Epithelial cell of esophagus (primary cell): Measurements from ENCODE around the gene GARIN5A.

ENCODE experiments used
- DNase-seq: peaks from one replicate; pipeline ENCODE4 v3.0.0; 2010; ENCODE audit warnings: low read depth
- H3K4me3 ChIP-seq: 2 replicates; pipeline ENCODE4 v1.5.1; 2011; ENCODE audit warnings: mild to moderate bottlenecking, low read length, control low read depth
- CTCF ChIP-seq: IDR thresholded peaks from 2 replicates; pipeline ENCODE4 v1.5.1; 2011; ENCODE audit warnings: low read depth, mild to moderate bottlenecking, low read length, control low read depth, inconsistent platforms; ENCODE audit not compliant: insufficient read depth; ENCODE audit errors: missing control alignments

Gene GARIN5A

GRCh38 chr19:50493171-50493570 is 16.5 kb upstream of the GARIN5A start:
- DNase-seq, result no peak
- no peak overlapping the region for H3K4me3 ChIP-seq
- no peak for TF ChIP-seq CTCF

GRCh38 chr19:50492303-50493052 is 15.8 kb upstream of the GARIN5A start:
- no peak for TF ChIP-seq CTCF
- no peak overlapping the region for H3K4me3 ChIP-seq
- DNase-seq, result no peak

DNA sequence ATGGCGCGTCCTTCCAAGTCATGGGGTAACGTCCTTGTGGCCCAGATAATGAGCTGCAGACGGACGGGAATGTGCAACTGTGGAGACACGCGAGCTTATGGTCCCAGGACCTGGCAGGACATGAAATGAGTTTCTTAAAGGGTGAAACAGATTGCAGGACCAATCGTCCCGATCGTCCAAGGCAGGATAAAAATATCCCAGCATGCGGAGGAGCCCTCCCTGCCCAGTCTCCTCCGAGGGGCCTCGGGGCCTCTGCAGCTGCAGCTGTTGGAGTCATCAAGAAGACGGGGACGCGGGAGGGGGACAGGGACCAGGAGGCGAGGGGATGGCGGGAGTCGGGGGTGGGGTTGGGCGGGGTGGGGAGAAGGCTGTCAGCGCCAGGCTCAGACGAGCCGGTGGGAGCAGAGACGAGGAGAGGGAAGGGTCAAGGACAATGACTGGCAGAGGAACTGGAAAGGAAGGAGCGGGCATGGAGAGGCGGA is 14.4 kb upstream of the GARIN5A start:
- TF ChIP-seq CTCF, result no peak
- DNase-seq, result no peak
- no peak overlapping the region for H3K4me3 ChIP-seq

GRCh38 chr19:50490411-50490811 is 13.8 kb upstream of the GARIN5A start:
- no peak for DNase-seq
- H3K4me3 ChIP-seq, result no peak overlapping the region
- TF ChIP-seq CTCF, result no peak

- no peak for DNase-seq
- H3K4me3 ChIP-seq, result no peak overlapping the region
- TF ChIP-seq CTCF, result no peak
Measured at GRCh38 chr19:50489461-50490011, 12.9 kb upstream of the GARIN5A start.

GRCh38 chr19:50488389-50489194 is 11.9 kb upstream of the GARIN5A start:
- no peak for DNase-seq
- TF ChIP-seq CTCF, result no peak
- H3K4me3 ChIP-seq, result no peak overlapping the region
